Epithelial cell of proximal tubule (primary cell): ENCODE results near the gene AGER. TPM values are rescaled to one million over a fixed set of nuclear protein-coding genes. Genes with fewer than 3 reads are reported as not detected.
A peak's percentile ranks its signal among the peaks of the same experiment; 100 is the strongest.
"Not testable (repeated sequence)": the region's sequence is repeated elsewhere in the genome, so short reads cannot be mapped to it uniquely, and the experiment has no call there.

Experiments used
- DNase-seq: peaks from one replicate; pipeline ENCODE4 v3.0.0-alpha.2; 2011; ENCODE audit warnings: low read depth
- H3K4me3 ChIP-seq: 2 replicates; pipeline ENCODE4 v1.5.1; 2011; ENCODE audit warnings: low read depth, mild to moderate bottlenecking, low read length
- CTCF ChIP-seq: conservative IDR thresholded peaks from 2 replicates; pipeline ENCODE4 v1.5.1; 2012; ENCODE audit warnings: low read depth, mild to moderate bottlenecking, low read length
- total RNA-seq: library from RNA; depleted of rRNA; stranded (reverse); fragments of >200 nt; gene quantifications from 2 replicates; pipeline ENCODE4 v1.2.3, GENCODE V29; 2015

Gene AGER
- total RNA-seq, 1 donor from 2014 or later: 1.4 TPM

DNA sequence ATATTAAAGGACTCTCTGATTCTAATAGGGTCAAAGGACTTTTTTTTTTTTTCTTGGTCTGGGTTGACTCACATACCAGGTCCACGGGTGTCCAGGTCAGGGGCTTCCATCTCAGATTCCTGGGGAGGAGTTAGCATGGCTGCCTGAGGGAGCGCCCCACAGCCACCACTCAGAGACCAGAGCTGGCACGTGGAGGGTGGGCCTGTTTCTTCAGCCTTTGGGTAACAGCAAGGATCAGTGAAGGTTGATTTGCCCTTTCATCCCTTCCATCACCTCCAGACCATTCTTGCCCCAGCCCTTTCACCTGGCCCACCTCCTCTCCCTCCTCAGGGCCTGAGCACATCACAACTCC is 14.3 kb upstream of the AGER start:
- TF ChIP-seq CTCF: no peak
- DNase-seq: no peak
- no peak overlapping the region for H3K4me3 ChIP-seq

GRCh38 chr6:32196682-32197616 is 12.9 kb upstream of the AGER start:
- H3K4me3 ChIP-seq: peak overlapping the region; percentile 99
- no peak for TF ChIP-seq CTCF
- DNase-seq: no peak

DNA sequence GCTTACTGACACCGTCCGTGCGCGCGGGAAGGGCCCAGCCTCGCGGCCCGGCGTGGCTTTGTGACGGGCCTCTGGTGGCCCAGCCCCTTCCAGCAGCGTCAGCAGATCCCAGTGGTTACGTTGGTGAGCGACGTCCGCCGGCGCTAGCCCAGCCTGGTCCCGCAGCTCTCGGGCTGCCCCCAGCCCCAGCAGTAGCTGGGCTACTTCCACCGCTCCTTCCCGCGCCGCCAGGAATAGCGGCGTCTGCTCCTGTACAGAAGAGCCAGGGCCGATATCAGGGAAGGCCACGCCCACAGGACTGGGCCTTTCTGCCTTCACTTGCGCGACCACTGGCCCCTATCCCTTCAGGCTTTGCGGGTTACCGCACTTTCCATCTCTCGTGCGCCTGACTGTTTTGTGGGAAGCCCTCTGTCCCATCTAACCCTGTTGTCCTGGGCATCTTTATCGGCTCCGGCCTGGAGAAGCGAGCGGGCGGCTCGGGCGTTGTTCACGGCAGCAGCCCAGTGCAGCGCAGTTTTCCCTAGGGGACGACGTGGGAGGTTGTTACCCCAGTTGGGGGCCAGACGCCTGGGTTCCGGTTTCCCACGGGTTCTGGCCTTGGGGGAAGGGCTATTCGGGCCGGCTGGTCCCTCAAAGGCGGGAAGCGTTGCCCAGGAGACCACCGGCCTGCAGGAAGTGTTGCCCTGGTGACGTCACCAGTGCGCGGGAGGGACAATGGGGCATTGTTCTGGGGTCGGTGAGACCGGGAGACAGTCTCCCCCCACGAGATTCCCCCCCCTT is 12.0 kb upstream of the AGER start:
- H3K4me3 ChIP-seq: peak overlapping the region; percentile 99
- TF ChIP-seq CTCF: no peak
- DNase-seq: no peak

DNA sequence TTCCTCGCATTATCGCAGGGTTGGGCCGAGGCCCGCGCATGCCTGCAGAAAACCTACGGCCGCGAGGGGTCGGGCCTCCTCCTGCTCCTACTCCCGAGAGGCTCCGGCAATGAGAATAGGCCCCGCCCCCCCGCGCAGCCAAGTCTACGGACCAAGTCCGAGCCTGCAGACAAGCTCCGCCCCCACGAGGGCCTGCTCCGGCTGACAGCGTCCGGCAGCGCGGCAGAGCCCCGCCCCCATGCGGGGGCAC is 11.5 kb upstream of the AGER start:
- TF ChIP-seq CTCF: peak; percentile 42
- DNase-seq: peak; percentile 84
- H3K4me3 ChIP-seq: peak overlapping the region; percentile 99

DNA sequence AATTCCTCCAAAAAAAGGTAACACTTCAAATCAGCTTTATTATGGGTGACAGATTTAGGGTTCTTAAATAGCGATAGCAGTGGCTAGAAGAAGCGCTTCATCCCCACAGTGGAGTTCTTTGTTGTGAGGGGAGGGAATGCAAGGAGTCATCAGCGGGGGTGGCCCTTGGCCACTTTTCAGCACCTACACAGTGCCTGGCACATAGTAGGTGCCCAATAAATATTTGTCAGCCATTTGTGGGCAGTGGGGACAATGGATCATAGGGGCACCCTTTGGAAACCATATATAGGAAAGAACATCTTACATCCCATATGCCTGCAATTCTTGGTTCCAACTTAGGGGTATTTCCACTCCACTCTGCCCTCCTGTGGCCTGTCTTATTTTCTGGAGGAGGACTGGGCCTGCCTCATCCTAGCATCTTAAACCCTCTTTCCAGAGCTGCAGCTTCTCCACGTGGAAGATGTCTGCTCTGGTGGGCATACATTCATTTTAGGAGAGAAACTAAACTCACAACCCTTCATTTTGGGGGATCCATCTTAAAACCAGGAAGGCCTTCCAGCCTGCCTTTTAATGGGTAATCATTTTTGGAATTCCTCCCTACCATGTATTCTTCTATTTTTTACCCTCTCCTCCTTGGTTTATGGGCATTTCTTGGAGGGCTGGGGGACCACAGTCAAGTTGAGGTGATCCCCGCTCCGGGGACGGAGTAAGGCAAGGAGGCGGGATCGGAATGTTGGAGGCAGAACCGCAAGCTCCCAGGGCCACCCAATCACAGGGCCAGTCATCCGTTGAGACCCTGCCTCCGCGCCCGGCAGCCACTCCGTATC is 11.0 kb upstream of the AGER start:
- no peak for DNase-seq
- TF ChIP-seq CTCF: peak; percentile 69
- peak overlapping the region; percentile 71 for H3K4me3 ChIP-seq

DNA sequence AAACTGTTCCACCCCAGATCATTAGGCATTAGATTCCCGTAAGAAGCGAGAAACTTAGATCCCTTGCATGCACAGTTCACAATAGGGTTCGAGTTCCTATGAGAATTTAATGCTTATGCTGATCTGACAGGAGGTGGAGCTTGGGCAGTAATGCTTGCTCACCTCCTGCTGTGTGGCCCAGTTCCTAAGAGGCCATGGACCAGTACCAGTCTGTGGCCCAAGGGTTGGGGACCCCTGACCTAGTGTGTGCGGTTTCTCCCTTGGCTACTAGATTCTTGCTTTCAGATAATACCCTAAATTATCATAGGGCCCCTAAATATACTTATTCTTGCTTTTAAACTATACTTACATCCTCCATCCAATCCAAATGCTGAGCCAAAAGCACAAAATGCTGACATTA is 10.3 kb upstream of the AGER start:
- no peak for DNase-seq
- no peak for TF ChIP-seq CTCF
- no peak overlapping the region for H3K4me3 ChIP-seq

GRCh38 chr6:32193096-32193495 is 9.0 kb upstream of the AGER start:
- H3K4me3 ChIP-seq, DNase-seq: not testable (repeated sequence)
